GM12873 (cell line): ENCODE measurements around the gene GLYATL1B.

Source experiments
- TF ChIP-seq, protein P1 (sequence below): IDR thresholded peaks from 2 replicates; pipeline ENCODE4 v1.5.1; 2012; ENCODE audit warnings: low read depth, mild to moderate bottlenecking, moderate library complexity, low read length, control low read depth; ENCODE audit not compliant: insufficient read depth; ENCODE audit errors: missing control alignments

The GLYATL1B gene

GRCh38 chr11:59112494-59112893 is 26.4 kb downstream of the GLYATL1B start:
- TF ChIP-seq, protein P1, sequence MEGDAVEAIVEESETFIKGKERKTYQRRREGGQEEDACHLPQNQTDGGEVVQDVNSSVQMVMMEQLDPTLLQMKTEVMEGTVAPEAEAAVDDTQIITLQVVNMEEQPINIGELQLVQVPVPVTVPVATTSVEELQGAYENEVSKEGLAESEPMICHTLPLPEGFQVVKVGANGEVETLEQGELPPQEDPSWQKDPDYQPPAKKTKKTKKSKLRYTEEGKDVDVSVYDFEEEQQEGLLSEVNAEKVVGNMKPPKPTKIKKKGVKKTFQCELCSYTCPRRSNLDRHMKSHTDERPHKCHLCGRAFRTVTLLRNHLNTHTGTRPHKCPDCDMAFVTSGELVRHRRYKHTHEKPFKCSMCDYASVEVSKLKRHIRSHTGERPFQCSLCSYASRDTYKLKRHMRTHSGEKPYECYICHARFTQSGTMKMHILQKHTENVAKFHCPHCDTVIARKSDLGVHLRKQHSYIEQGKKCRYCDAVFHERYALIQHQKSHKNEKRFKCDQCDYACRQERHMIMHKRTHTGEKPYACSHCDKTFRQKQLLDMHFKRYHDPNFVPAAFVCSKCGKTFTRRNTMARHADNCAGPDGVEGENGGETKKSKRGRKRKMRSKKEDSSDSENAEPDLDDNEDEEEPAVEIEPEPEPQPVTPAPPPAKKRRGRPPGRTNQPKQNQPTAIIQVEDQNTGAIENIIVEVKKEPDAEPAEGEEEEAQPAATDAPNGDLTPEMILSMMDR: no peak

- TF ChIP-seq, protein P1: no peak
These were observed 28.2 kb downstream of the GLYATL1B start for GRCh38 chr11:59114344-59114743.

DNA sequence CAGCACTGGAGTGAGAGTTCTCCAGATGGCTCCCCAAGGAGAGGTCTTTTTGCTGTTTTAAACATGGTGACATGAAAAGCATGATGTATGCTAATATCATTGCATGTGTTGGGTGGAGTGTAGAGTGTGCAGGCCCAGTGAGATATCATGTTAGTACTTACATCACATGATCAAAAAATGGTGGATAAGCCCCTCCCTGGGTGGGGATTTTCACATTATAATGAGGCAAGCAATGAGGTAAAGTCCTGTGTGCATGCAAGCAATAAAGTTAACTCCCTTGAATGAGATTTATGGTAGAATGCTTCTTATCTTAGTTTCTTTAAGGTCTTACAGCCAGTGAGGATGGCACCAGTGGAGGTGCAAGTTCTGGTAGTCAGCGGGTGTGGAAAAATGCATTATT is 29.4 kb downstream of the GLYATL1B start:
- TF ChIP-seq, protein P1: no peak

DNA sequence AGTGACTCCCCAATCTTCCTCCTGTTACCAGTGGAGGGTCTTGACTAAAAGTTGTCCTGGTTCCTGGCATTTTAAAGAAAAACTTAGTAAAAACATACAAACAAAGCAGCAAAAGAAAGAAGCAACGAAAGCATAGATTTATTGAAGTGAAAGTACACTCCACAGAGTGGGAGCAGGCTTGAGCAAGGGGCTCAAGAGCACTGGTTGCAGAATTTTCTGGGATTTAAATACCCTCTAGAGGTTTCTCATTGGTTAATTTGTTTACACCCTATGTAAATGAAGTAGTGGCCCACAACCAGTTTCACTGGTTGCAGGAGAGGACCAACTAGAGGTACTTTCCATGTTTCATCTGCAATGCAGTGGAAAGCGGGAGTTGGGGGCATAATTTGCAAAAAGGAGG is 31.7 kb downstream of the GLYATL1B start:
- TF ChIP-seq, protein P1: no peak

GRCh38 chr11:59119826-59120225 is 33.7 kb downstream of the GLYATL1B start:
- TF ChIP-seq, protein P1: no peak

- TF ChIP-seq, protein P1: peak; percentile 99
These were observed 49.7 kb downstream of the GLYATL1B start for GRCh38 chr11:59135648-59136461.

DNA sequence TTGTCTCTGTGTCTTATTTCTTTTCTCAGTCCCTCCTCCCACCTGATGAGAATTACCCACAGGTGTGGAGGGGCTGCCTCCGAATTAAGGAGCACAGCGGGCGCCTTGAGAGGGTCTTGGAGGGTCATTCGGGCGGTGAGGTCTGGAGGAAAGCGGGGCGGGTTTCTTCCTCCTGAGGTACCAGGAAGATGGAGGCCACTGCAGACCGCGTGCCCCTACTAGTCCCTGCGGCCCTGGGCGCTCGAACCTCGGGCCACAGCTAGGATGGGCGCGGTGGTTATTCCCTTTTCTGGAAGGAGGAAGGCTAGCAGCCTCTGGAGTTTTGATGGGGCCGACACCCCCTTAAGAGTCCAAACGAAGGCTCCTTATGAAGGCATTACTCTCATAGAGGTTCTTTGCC is 51.1 kb downstream of the GLYATL1B start:
- TF ChIP-seq, protein P1: no peak
